CD4-positive, alpha-beta T cell treated with Interleukin-10 for 1 hour (primary cell): ENCODE measurements around the gene PRAMEF5.
"Not testable (repeated sequence)": the region's sequence is repeated elsewhere in the genome, so short reads cannot be mapped to it uniquely, and the experiment has no call there.

Experiments
- DNase-seq: peaks from one replicate; pipeline ENCODE4 v3.0.0-alpha.2; 2020

Gene PRAMEF5

GRCh38 chr1:13253898-13254297, at the start of gene PRAMEF5:
TSS of gene PRAMEF5 (plus strand) at chr1:13254198. CDS start at chr1:13259269, 5,071 bp downstream.
- DNase-seq = not testable (repeated sequence)

- DNase-seq = not testable (repeated sequence)
These were observed 45.3 kb upstream of the PRAMEF5 start for GRCh38 chr1:13208712-13209111.

GRCh38 chr1:13216619-13217018, 37.4 kb upstream of the PRAMEF5 start:
- DNase-seq = not testable (repeated sequence)

DNA sequence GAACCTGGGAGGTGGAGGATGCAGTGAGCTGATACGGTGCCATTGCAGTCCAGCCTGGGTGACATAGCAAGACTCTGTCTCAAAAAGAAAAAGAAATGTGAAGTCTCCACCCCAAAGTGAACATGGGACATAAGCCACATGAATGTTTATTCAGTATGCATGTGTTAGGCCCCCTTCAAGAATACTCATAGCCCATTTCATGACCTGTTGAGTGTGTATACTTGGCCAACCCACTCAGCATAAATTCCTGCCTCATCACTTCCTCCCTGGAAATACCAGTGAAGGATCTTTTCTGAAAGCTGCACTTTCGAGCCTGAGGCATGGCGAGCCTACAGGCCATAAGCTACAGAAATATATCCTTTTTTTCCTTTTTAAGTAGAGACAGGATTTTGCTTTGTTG, 34.8 kb upstream of the PRAMEF5 start:
- not testable (repeated sequence) for DNase-seq

DNA sequence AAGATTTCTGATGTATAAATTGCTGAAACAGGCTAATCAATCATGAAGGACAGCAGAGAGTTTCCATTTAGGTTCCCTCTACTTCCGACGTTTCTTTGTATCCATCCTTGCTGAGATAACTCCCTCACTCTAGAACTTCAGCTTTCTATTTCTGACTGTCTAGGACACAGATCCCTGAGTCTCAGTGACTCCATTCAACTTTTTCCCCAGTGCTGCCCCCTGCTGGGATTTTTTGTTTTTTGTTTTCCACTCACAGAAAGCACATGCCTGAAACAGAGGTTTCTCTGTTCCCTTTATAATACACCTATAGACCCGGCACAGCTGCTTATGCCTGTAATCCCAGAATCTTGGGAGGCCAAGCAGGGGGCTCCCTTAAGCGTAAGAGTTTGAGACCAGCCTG, 31.2 kb upstream of the PRAMEF5 start:
- DNase-seq = not testable (repeated sequence)

GRCh38 chr1:13224480-13225060, 29.4 kb upstream of the PRAMEF5 start:
- DNase-seq = no peak

DNA sequence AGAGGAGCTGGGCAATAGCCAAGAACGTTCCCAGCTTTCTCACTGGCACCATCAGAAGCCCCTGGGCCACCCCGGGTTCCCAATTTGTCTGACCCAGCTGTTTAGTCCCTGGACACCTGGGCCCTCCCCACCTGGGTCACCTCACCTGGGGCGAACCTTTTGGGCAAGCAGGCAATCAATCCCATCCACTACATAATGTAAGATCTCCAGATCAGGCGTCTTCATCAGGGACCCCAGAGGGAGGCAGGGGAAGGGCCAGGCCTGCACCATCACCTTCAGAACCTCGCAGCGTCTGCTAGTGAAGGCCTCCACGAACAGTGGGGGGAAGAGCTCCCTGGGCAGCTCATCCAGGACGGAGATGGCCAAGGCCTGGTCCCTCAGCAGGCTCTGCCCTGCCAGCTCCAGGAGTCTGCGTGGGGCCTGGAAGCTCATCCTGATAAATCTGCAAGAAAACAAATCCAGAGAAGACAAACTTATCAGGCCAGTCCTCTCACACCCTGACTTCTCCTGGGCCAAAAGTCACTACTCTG, 28.3 kb upstream of the PRAMEF5 start, which contains the start of gene PRAMEF18:
PRAMEF18 (minus strand) TSS at position 480 of the 530 bp plus-strand sequence; CDS start at position 432, 48 bp downstream.
- not testable (repeated sequence) for DNase-seq

DNA sequence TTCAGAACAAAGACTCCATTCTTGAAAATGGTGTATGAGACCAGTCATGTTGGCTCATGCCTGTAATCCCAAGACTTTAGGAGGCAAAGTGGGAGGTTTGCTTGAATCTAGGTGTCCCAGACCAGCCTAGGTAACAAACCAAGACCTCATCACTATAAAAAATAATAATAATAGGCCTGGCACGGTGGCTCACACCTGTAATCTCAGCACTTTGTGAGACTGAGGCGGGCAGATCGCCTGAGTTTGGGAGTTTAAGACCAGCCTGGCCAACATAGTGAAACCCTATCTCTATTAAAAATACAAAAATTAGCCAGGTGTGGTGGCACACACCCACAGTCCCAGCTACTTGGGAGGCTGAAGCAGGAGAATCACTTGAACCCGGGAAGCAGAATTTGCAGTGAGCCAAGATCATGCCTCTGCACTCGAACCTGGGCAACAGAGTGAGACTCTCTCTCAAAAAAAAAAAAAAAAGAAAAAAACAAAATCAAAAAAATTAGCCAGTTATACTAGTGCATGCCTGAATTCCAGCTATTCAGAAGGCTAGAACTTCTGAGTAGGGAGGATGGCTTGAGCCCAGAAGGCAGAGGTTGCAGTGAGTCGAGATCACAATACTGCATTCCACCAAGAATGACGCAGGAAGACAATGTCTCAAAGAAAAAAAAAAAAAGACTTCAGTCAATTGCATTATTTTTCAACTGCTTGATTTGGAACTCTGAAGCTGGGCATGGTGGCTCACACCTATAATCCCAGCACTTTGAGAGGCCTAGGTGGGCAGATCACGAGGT, 26.5 kb upstream of the PRAMEF5 start:
- DNase-seq = not testable (repeated sequence)

- DNase-seq = peak; percentile 26
These were observed 25.6 kb upstream of the PRAMEF5 start for GRCh38 chr1:13228343-13228781.

DNA sequence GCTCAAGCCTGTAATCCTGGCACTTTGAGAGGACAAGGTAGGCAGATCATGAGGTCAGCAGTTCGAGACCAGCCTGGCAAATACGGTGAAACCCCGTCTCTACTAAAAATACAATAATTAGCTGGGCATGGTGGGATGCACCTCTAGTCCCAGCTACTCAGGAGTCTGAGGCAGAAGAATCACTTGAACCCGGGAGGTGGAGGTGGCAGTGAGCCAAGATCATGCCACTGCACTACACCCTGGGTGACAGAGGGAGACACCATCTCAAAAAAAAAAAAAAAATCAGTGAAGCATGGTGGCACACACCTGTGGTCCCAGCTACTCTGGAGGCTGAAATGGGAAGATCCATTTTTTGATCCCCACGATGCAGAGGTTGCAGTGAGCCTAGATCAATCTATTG, 23.9 kb upstream of the PRAMEF5 start:
- not testable (repeated sequence) for DNase-seq

DNA sequence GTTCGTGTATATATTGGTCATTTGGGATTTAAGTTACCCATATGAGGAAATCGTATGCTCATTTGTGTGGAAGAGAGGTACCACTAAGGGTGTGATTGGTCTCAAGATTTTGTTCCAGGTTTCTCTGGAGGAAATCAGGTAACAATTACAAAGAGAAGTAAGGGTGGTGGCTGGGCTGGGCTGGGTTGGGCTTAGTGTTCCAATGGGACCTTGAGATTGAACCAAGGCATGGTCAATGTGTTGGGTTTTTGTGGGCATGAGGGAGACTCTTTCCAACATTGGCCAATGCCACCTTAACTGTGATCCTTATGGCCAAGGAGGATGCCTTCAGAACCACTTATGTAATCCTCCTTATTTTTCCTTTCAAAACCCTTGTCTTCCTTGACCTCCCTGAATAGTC, 23.4 kb upstream of the PRAMEF5 start:
- not testable (repeated sequence) for DNase-seq

GRCh38 chr1:13231061-13231750, 22.8 kb upstream of the PRAMEF5 start:
- DNase-seq = not testable (repeated sequence)

- DNase-seq = not testable (repeated sequence)
These were observed 21.9 kb upstream of the PRAMEF5 start for GRCh38 chr1:13232056-13232455.

DNA sequence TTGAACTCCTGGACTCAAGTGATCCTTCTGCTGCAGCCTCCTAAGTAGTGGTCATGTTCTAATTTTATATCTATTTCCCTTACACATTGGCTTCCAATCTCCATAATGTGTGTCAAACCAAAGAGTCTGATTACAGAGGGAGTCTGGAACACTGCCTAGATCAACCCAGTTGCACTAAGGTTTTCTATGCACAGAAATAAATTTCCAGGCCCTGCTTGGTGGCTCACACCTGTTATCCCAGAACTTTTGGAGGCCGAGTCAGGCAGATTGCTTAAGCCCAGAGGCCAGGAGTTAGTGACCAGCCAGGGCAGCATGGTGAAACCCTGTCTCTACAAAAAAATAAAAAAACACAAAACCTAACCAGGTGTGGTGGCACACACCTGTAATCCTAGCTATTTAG, 19.9 kb upstream of the PRAMEF5 start:
- not testable (repeated sequence) for DNase-seq

DNA sequence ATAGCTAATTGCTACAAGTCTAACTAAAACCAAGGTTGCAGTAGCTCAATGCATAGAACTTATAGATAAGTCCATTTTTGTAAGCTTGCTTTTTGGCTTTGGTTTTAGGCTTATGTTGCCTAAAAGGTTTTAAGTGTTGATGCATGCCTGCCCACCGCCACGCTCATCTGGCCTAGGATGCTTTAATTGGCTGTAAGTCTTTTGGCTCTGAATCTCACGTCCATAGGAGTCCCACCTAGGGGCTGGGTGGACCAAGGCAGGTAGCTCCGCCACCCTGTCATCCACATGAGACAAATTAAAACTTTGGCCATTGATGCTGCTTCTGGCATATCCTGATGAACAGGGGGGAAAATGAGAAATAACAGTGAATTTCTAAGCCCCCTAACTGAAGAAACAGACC, 16.4 kb upstream of the PRAMEF5 start:
- not testable (repeated sequence) for DNase-seq

DNA sequence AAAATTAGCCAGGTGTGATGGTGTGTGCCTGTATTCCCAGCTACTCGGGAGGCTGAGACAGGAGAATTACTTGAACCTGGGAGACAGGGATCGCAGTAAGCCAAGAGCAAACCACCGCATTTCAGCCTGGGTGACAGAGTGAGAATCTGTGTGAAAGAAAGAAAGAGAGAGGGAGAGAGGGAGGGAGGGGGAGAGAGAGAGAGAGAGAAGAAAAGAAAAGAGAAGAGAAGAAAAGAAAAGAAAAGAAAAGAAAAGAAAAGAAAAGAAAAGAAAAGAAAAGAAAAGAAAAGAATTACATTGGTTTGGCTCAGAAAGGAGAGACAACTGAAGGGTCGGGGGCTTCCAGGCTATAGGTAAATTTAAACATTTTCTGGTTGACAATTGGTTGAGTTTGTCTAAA, 14.4 kb upstream of the PRAMEF5 start:
- not testable (repeated sequence) for DNase-seq

- DNase-seq = not testable (repeated sequence)
These were observed 10.3 kb upstream of the PRAMEF5 start for GRCh38 chr1:13243536-13244263.

GRCh38 chr1:13245841-13246553, 8.0 kb upstream of the PRAMEF5 start:
- not testable (repeated sequence) for DNase-seq

GRCh38 chr1:13246554-13246871, 7.5 kb upstream of the PRAMEF5 start:
- DNase-seq = not testable (repeated sequence)

DNA sequence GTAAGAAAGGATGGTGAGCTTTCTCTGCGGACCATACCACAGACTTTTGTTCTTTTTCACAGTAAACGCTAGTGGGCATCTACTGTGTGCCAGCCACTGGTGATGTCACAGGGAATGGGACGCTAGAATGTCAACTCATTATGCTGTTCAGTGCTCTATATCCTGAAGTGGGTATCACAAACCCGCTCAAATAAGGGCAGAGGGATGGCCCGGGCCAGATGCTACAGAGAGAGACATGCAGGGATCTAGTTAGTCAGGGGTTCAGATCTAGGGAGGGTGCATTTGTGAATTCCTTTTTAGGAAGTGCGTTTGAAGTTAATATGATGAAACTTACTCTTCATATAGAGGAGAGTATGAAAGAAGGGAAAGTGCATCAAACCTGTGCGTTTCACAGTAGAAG, 6.9 kb upstream of the PRAMEF5 start:
- not testable (repeated sequence) for DNase-seq

- not testable (repeated sequence) for DNase-seq
These were observed 11.1 kb downstream of the PRAMEF5 start for GRCh38 chr1:13265124-13265523.

DNA sequence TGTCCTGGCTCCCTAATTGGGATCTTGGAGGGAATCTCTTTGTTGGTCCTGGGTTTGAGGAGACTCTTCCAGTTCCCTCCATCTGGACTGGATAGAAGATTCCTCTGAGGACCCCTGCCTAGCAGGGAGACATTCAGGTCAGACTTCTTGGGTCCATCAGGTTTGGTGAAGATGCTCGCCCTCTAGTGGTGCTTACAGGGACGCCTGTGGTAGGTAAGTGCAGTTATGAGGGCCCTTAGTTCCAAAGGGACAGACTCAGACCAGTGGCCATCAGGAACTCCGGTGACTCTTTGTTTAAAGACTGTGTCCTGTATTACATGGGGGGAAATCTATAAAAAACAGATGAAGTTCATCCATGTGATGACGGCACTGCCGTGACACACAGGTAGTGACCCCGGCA, 23.0 kb downstream of the PRAMEF5 start:
- DNase-seq = not testable (repeated sequence)
